NCI-H748 (cell line): Measurements from ENCODE around the gene PTPRN2.
"Not testable (repeated sequence)": the region's sequence is repeated elsewhere in the genome, so short reads cannot be mapped to it uniquely, and the experiment has no call there.

Experiments
- DNase-seq: peaks from one replicate; lab custom pipeline; 2025; ENCODE audit not compliant: unreplicated experiment; lab: John Stamatoyannopoulos, UW

PTPRN2 gene

DNA sequence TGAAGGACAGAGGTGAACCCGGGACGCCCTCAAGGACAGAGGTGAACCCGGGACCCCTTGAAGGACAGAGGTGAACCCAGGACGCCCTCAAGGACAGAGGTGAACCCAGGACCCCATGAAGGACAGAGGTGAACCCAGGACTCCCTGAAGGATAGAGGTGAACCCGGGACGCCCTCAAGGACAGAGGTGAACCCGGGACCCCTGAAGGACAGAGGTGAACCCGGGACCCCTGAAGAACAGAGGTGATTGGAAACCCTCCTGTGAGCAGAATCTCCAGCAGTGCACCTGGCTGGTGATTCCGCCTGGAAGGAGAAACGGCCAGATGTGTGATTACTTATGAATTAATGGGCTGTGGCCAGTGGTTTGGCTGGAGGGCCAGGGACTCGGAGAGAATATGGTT lies 272.3 kb downstream of the PTPRN2 start:
- no peak for DNase-seq

DNA sequence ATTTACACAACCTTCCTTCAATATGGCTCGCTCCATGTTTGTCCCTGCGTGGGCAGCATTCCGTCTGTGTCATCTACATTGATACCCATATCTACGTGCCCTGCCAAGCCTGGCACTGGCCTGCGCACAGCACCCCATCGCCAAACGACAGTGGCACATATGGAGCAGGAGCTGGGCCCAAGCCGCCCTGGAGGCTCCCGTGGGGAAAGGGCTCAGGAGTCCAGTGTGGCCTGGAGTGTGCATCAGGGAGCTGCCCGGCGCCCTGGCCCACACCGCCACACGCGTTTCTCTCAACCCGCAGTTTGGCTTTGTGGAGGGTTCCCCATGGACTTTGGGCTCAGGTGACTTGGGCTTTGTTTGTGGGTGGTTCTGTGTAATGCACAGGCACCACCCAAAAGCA lies 273.2 kb downstream of the PTPRN2 start:
- DNase-seq: no peak

- no peak for DNase-seq
Observed at GRCh38 chr7:158313931-158314330, 273.7 kb downstream of the PTPRN2 start.

GRCh38 chr7:158312789-158313188 lies 274.8 kb downstream of the PTPRN2 start:
- DNase-seq: no peak

- no peak for DNase-seq
Observed at GRCh38 chr7:158311791-158312190, 275.8 kb downstream of the PTPRN2 start.

DNA sequence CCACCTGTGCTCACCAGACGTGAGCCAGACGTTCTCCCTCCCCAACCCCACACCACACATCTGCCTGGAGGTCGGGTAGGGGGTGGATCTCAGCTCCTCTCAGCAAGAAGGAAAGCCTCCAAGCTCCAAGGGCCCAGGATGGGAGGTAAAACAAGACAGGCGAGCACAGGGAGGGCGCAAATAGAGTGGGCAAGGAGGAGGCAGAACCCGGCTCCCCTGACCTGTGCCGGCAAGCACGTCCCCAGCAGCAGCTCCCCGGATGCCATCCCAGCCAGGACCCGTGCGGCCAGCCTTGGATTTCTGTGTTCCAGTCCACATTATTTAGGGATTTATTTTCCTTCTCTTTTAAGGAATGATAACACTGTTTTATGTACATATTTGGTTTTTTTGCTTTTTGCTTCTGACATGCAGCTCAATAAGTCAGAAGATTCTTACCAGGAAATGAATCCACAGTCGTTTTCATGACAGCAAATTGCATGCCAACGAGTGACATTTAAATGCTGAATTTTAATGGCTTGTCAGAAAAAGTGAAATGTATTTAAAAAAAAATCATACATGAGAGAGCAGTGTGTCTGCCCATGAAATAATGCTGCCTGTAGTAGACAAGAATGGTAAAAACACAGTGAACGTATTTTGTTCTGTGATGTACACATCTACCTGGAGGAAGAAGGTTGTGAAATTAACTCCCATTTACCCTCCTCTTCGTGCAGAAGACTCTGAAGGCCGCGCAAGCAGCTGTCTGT lies 276.5 kb downstream of the PTPRN2 start:
- no peak for DNase-seq

- no peak for DNase-seq
Observed at GRCh38 chr7:158309868-158310763, 277.5 kb downstream of the PTPRN2 start.

- DNase-seq: no peak
Observed at GRCh38 chr7:158308001-158308400, 279.6 kb downstream of the PTPRN2 start.

GRCh38 chr7:158304072-158304471 lies 283.6 kb downstream of the PTPRN2 start:
- not testable (repeated sequence) for DNase-seq

GRCh38 chr7:158303121-158303520 lies 284.5 kb downstream of the PTPRN2 start:
- no peak for DNase-seq

- no peak for DNase-seq
Observed at GRCh38 chr7:158302274-158303070, 285.2 kb downstream of the PTPRN2 start.

DNA sequence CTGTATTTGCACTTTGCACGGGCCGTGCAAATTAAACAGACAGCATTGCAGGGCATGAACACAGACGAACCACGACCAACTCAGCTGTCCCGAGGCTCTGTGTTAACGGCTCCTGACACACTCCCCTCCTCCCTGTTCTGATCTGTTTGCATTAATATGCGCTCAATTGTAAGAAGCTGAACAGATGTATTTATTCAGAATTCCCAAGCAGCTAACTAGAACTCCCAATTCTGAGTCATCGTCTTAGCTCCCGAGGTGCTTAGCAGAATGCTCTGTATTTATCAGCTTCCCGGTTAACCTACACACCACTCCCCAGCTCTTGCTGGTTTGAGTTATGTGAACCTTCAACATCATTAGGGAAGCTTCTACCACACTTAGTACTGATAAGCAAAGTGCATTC lies 286.4 kb downstream of the PTPRN2 start:
- no peak for DNase-seq

DNA sequence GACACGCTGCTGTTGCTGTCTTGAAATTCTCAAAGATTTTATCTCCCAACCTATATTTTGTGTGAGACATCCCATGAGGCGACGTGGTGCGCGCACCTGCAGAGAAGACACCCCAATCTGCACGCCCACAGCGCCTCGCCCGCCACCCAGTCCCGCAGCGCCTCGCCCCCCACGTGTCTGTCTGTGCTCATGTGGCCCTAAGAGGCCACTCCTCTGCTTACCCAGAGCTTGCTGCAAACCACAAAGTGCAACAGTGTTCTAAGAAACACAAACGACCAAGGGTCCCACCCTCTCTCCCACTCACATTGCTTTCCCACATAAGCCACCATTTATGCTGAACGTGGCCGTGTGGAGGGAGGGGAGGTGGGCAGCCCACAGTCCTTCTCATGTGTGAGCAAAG lies 287.2 kb downstream of the PTPRN2 start:
- DNase-seq: no peak

GRCh38 chr7:158299607-158300006 lies 288.0 kb downstream of the PTPRN2 start:
- DNase-seq: no peak

- DNase-seq: no peak
Observed at GRCh38 chr7:158296798-158297104, 290.9 kb downstream of the PTPRN2 start.

DNA sequence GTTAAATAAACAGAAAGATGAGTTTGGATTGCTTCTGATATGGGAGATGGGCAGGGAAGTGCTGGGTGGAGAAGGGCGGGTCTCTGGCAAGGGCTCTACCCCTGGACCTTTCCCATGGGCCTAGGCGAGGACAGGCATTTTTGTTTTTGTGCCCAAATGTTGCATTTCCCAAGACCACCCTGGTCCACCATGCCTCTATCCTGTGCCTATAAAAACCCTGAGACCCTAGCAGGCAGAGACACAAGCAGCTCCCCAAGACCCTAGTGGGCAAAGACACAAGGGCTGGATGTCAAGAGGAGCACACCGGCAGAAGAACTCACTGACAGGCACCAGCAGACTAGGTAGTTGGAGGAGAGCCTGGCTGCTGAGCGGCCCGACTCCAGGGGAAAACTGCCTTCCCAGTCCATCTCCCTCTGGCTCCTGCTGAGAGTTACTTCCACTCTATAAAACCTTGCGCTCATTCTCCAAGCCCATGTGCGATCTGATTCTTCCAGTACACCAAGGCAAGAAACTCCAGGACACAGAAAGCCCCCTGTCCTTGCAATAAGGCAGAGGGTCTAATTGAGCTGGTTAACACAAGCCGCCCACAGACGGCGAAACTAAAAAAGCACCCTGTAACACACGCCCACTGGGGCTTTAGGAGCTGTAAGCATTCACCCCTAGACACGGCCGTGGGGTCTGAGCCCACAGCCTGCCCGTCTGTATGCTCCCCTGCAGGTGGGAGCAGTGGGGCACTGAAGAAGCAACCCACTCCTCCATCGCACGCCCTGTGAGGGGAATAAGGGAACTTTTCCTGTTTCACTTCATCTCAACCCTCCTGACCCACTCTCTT lies 291.4 kb downstream of the PTPRN2 start:
- DNase-seq: no peak

DNA sequence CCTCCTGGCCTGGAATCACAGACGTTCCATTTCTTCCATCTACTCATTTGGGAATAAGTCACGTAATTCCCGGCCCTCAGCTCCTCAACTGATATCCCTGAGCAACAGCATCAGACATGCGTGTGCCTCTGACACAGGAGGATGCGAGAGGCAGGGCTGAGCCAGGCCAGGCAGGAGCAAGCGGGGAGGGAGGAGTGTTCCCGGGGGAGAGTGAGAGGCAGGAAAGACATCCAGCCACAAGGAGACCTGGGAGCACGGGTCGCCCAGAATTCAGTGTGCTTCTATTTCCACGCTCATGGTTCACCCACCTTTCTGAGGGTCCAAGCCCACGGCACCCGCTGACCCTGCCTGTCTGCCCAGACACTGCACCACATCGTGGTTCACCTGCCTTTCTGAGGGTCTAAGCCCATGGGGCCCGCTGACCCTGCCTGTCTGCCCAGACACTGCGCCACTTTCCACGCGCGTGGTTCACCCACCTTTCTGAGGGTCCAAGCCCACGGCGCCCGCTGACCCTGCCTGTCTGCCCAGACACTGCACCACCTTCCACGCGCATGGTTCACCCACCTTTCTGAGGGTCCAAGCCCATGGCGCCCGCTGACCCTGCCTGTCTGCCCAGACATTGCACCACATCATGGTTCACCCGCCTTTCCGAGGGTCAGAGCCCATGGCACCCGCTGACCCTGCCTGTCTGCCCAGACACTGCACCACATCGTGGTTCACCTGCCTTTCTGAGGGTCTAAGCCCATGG lies 293.0 kb downstream of the PTPRN2 start:
- DNase-seq: not testable (repeated sequence)

DNA sequence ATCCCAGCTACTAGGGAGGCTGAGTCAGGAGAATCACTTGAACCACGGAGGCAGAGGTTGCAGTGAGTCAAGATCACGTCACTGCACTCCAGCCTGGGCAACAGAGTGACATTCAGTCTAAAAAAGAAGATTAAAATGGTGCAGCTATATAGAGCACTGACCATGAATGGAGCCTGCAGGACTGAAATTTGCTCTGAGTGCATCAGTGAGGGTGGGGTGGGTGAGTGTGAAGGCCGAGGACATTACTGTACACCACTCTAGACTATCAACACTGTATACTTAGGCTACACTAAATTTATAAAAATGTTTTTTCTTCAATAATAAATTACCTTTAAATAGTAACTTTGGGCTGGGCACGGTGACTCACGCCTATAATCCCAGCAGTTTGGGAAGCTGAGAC lies 294.7 kb downstream of the PTPRN2 start:
- DNase-seq: no peak

GRCh38 chr7:158291998-158292397 lies 295.6 kb downstream of the PTPRN2 start:
- DNase-seq: no peak
